IPS-18c (cell line): Measurements from ENCODE around the gene CFAP97D2.
"Not testable (repeated sequence)": the region's sequence is repeated elsewhere in the genome, so short reads cannot be mapped to it uniquely, and the experiment has no call there.

ENCODE experiments used
- H3K4me3 ChIP-seq: 2 replicates; pipeline ENCODE4 v1.7.0; 2013; ENCODE audit warnings: low read depth, mild to moderate bottlenecking, low read length, moderate library complexity; ENCODE audit not compliant: insufficient read depth
- H3K9me3 ChIP-seq: one replicate; pipeline ENCODE4 v1.6.1; 2013; ENCODE audit warnings: mild to moderate bottlenecking, low read length, moderate library complexity; ENCODE audit not compliant: control insufficient read depth, insufficient read depth

The CFAP97D2 gene

DNA sequence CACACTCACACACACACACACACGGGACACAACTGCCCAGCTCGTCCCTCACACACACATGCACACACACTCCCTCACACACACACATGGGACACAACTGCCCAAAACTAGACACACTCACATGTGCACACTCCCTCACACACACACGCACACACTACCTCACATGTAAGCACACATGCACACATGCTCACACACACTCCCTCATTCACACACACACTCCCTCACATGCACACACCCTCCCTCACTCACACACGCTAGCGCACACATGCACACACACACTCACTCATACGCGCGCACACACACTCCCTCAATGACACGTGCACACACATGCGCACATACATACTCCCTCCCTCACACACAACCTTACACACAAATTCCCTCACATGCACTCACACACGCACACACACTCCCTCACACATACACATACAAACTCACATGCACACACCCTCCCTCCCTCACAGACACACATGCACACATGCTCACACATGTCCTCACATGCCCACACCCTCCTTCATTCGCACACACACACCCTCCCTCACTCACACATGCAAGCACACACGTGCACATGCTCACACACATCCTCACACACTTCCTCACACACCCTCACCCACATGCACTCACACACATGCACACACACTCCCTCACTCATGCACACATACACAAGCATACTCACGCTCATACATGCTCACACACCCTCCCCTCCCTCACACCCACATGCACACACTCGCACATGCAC, 37.6 kb upstream of the CFAP97D2 start:
- no peak overlapping the region for H3K4me3 ChIP-seq
- H3K9me3 ChIP-seq = no peaks in the 10 kb centered on the region

DNA sequence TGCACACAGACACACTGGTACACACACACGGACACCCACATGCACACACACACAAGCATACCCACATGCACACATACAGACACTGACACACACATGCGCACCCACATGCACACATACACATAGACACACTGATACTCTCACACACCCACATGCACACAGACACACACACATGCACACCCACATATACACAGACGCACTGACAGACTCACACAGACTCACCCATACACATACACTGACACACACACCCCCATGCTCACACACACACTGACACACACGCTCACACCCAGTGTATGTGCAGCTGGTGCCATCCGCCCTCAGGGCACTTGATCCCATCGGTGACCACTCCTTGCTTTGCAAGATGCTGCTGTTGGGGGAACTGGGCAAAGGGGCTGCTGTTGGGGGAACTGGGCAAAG, 36.9 kb upstream of the CFAP97D2 start:
- Histone ChIP-seq H3K9me3 (no peaks in the 10 kb centered on the region), H3K4me3 (no peak overlapping the region; the same call in 1 of the 2 replicates)

DNA sequence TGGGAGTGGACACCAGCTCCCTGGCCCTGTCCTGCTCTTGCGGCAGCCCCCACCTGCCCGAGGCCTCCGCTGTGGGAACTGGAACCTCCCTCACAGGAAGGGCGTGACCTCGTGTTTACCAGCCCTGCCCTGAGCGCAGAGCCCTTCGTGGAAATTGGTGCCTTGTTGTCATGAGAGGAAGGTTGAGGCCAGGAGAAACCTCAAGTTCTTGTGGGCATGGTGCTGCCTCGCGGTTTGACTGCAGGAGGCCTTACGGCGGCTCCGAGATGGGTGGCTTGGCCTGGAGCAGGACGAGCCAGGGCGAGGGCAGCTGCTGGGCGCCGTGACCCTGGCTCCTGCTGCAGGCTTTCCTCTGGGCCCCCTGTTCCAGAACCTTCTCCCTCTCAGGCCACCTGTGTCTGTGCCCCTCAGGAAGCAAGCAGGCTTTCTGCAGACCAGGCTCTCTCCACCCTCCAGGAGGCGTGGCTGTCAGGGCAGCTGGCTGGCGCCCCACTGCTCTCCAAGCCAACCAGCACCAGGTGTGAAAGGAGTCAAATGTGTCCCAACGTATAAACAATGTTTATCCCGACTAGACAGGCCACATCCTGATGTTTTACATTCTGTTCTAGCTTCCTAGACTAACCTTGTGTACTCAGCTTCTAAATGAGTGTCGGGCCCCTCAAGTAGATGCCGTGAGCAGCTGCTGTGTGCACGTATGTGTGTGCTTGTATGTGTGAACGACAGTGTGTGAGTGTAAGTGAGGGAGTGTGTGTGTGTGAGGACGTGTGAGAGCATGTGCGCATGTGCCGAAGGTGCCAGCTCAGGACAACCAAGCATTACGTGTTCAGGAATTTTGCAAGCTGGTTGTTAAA, 36.2 kb upstream of the CFAP97D2 start:
- Histone ChIP-seq H3K9me3 (no peaks in the 10 kb centered on the region), H3K4me3 (no peak overlapping the region)

DNA sequence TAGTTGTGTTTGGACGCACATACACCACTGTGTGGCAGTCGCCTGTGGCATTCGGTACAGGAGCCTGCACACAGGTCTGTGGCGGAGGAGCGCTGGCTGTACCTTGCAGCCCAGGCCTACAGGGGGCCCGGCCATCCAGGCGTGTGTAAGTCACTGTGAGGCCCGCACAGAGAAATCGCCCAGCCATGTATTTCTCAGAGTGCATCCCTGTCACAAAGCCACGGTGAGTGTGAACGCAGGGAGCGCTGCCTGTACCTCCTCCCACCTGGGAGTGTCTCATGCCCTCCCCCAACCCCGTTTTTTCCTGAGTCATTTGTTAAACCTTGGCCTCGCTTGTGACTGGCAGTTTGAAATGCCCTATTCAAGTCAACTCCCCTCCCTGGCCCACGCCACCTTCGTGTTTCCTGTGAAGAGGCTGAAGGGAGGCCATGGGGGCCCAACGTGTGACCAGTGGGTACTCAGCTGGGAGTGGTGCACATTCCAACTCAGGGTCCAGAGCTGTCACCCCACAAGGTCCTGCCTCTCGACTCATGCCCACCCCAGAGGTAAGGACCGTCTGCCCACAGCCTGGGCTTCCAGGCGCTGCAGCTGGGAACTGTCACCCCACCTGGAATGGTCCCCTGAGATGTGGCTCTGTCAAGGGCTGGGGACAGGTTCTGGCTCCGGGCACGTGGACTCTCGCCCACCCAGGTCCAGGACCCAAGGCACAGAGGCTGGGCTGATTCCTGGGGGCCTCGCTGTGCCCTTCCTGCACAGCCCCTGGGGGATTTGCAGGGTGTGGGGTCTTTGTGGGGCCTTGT, 35.1 kb upstream of the CFAP97D2 start:
- Histone ChIP-seq H3K4me3 (no peak overlapping the region), H3K9me3 (no peaks in the 10 kb centered on the region)

DNA sequence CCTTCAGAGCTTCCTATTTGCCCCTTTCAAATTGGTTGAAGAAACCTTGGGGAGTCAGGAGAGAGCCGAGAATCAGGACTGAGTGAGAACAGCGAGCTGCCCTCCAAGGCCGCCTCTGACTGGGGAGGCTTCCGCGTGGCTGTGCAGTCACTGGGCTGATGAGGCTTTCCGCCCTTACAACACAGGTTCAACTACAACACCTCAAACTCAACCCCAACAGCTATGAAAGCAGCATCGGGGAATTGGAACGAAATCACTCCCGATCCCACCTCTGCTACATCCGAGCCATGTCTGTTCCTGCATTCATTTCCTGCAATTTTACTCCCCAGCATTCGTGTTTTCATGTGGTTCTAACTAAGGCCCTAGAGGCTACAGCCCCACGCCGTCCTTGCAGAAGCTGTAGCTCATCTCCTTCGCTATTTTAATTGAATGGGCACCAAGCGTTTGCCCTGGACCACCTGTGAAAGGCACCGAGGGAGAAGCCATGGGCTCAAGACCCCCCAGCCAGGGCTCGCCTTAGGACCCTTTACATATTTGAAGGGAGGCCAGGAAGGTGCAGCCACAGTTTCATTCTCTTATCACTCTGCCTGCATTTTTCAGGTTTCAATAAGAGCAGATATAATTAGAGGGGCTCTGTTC, 34.3 kb upstream of the CFAP97D2 start:
- Histone ChIP-seq H3K4me3 (no peak overlapping the region), H3K9me3 (no peaks in the 10 kb centered on the region)

DNA sequence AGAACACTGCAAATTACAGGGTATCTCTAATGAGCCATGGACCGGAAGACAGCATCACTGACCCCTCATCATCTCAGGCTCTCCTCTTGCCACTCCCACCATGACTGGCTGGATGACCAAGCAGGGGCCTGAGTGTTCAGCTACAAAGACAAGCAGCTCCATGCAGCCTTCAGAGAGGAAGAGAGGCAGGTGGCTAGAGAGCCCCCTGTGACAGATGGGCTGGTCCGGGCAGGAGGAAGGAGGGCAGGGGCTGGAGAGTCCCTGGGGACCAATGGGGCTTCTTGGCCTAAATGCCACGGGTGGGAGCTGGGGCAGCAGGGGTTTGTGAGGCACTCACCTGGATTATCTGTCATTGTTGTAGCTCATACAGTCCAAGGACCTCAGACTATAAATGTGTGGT, 33.8 kb upstream of the CFAP97D2 start:
- no peaks in the 10 kb centered on the region for H3K9me3 ChIP-seq
- H3K4me3 ChIP-seq = no peak overlapping the region

DNA sequence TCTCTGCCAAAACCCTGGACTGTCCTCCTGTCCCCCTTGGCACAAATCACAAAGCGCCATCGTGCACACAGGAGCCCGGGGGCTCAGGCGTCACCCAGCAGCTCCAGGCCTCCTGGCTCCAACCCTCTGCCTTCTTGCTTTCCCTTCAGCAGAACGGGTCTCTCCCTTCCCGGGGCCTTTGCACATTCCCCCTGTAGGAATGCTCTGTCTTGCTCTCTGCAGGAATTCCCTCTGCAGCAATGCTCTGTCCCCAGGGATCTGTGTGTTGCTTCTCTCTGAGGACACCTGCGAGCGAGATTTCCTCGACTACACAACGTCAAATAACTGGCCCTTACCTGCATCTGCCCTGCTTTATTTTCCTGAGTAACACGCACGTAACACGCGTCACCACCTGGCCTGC, 33.3 kb upstream of the CFAP97D2 start:
- Histone ChIP-seq H3K4me3 (no peak overlapping the region), H3K9me3 (no peaks in the 10 kb centered on the region)

DNA sequence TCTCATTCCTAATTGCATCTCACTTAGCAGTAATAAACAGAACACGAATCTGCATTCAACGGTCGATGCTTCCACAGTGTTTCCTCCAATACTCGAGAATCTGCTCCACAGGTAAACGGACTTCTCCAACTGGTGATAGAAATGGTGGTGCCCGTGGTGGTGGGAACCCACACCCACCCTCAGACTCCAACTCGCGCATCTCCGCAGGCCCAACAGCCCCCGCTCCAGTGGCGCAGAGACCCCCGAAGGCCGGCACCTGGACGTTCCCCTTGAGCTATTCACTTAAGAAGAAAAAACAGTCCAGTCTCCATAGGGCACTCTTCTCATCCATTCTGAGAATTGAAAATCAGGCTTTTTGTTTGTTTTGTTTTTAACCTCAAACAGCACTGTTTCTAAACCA, 32.9 kb upstream of the CFAP97D2 start:
- Histone ChIP-seq H3K9me3 (no peaks in the 10 kb centered on the region), H3K4me3 (no peak overlapping the region)

DNA sequence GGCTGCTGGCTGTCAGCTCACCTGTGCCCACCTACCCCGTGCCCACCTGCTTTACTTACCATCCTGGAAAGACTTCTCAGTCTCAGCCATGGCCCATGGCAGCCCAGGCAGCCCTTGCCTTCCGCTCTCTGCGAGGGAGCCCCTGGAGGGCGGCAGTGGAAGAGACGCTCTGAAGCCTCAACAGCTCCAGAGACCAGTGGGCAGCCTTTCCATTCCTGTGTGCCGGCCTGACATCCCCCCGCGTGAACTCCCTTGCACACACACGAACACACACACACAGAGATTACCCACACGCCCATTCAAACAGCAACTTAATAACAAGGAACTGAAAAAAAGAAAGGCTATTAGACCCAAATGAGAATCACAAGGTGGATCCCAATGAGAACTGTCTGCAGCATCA, 32.4 kb upstream of the CFAP97D2 start:
- H3K4me3 ChIP-seq = no peak overlapping the region
- H3K9me3 ChIP-seq = peaks cover 2% of the 10 kb centered on the region

DNA sequence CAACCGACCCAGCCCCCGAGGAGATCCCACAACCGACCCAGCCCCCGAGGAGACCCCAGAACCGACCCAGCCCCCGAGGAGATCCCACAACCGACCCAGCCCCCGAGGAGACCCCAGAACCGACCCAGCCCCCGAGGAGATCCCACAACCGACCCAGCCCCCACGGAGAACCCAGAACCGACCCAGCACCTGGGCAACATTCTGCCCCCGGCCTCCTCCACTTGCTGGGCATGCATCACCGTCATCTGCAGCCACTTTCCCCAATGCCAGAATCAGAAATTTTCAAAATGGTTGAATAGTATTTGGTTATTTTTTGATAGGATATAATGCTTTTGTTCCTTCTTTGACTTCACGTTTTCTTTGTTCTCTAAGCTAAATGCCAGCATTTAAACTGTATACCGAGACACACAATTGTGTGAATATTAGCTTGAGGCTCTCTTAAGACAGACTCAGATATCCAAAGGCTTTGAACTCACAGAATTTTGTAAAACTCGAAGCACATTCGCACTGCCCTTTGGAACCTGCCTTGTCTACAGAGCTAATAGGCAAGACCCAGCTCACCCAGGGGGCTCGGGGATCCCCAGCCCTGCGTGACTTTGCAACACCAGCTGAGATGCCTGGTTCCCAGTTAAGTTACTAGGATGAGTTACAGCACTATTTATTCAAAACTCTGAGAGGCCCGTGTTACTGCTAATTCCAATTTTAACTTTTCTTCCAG, 31.1 kb upstream of the CFAP97D2 start:
- Histone ChIP-seq H3K4me3 (no peak overlapping the region), H3K9me3 (peaks cover 2% of the 10 kb centered on the region)

DNA sequence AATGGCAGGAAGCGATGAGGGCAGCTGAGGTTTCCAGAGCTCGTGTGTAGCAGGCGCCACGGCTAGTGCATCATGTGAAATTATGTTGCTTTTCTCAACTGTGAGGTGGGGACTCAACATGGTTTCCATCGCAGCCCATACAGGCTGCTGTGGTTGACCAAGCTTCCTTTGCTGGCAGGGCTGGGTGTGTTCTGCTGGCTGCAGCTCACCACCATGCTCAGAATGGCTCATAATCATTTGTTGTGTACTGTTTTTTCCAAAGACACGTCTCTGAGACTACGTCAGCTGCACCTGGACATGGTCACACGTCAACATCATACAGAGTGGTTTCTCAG, 30.6 kb upstream of the CFAP97D2 start:
- H3K4me3 ChIP-seq = no peak overlapping the region
- H3K9me3 ChIP-seq = peaks cover 2% of the 10 kb centered on the region

DNA sequence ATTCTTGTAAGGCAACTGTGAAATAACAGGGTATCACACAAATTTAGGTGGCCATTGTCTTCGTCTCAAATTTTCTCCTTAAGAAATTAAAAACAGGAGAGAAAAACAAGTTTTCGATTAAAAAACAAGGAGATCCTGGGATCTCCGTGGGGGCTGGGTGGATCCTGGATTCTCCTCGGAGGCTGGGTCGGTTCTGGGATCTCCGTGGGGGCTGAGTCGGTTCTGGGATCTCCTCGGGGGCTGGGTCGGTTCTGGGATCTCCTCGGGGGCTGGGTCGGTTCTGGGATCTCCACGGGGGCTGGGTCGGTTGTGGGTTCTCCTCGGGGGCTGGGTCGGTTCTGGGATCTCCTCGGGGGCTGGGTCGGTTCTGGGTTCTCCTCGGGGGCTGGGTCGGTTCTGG, 30.2 kb upstream of the CFAP97D2 start:
- H3K4me3 ChIP-seq, H3K9me3 ChIP-seq: not testable (repeated sequence)

DNA sequence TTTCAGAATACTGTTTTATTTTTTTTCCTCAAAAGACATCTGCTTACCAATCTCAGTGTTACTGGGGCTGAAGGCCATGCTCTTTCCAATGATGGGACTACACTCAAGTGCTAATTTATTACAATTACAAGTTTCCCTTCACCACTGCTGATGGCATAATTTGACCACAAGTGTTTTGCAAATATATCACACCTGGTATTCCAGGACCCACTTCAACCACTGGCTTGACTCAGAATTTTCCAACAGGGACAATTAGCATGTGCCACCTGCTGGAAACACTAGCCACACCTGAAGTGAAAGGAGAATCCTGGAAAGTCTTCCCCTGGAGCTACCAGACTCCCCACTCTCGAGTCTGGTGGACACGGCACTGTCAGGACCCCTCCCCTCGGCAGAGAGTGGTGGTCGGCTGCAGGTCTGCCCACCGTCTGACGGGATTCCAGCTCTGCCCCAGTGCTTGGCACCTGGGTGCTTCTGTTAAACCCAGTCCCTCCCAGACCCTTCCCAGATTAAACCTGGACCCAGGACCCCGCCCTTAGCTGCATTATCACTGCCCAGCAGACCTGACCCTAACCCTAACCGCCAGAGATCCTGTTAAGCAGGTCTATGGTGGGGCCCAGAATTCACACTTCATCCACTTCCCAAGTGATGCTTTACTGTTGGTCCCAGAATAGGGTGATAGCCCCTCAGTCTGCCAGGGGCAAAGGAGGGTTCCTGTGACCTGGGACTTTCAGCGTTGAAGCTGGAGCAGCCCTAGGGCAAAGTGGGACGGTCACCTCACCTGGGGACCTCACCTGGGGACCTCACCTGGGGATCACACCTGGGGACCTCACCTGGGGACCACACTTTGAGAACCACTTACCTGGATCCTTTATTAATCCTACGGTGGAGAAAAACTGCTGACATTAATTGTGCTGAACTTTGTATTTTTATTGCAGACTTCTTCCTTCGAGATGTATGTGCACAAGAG, 29.0 kb upstream of the CFAP97D2 start:
- Histone ChIP-seq H3K4me3 (no peak overlapping the region), H3K9me3 (peaks cover 2% of the 10 kb centered on the region)

DNA sequence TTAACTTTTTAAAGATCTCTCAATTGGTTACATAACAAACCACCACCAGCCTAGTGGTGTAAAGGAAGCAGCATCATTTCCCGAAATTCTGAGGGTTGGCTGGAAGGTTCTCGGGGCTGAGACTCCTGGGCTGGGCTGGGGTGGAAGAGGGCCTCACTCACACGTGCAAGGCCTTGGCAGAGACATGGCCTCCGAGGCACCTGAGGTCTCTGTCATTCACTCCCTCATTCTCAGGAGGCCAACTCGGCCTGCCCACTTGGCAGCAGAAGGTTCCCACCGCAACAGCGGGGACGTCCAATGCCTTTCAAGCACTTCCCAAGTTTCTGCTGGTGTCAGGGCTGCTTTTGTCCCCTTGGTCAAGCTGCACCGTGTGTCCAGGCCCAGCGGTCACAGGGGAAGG, 28.0 kb upstream of the CFAP97D2 start:
- Histone ChIP-seq H3K9me3 (peaks cover 2% of the 10 kb centered on the region), H3K4me3 (no peak overlapping the region)

DNA sequence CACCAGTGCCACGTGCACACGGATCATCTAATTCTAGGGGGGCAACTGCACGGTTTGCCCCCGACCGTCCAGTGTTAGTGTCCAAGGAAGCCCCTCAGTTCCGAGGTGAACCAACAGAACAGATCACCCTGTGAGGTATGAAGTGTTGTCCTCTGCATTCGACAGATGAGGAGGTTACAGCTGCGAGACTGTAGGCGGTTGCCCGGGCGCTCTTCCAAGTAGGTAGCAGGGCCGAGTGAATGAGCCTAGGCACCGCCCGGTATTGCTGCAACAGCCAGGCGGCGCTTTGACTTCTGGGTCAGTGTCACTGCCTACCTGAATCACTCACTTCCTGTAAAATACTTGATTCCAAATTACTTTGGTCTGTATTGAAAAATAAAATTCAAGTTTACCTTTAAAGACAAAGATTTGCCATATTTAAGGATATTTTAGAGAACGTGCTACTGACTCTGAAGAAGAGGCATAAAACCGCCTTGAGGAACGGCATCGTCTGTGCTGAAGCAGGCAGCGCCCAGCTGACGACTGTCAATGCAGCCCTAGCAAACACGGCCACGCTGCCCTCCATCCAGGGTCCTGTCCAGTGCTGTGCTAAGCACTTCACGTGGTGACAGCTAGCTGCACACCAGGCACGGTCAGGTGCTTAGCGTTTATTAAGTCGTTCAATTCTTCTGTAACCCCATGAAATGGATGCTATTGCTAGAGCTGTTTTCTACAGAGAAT, 27.3 kb upstream of the CFAP97D2 start:
- Histone ChIP-seq H3K4me3 (no peak overlapping the region), H3K9me3 (peaks cover 2% of the 10 kb centered on the region)
